Stimulated activated naive CD8-positive, alpha-beta T cell treated with anti-CD3 and anti-CD28 coated beads, Interleukin-15, amount 100 ng/mL, for 72 hours (primary cell): Measurements from ENCODE around the gene TMEM44.

Experiments used
- ATAC-seq: fragments of 150-1000 bp; cut with Tn5 transposase; 2 replicates; pipeline ENCODE4 v1.10.0; 2021; ENCODE audit warnings: mild to moderate bottlenecking, moderate library complexity
- DNase-seq, 2 donors: peaks; one replicate each; pipeline ENCODE4 v3.0.0; 2021 to 2022
- H3K27ac Mint-ChIP-seq, 2 donors: one replicate each; pipeline ENCODE4 v1.8.0; 2022; ENCODE audit warnings: mild to moderate bottlenecking in 2 of 2, mixed read lengths in 2 of 2, moderate library complexity in 2 of 2
- H3K27me3 Mint-ChIP-seq: one replicate; pipeline ENCODE4 v1.8.0; 2022; ENCODE audit warnings: mixed read lengths
- H3K4me1 Mint-ChIP-seq: one replicate; pipeline ENCODE4 v1.8.0; 2022; ENCODE audit warnings: mild to moderate bottlenecking, mixed read lengths
- H3K4me3 Mint-ChIP-seq, 2 donors: one replicate each; pipeline ENCODE4 v1.8.0; 2022; ENCODE audit warnings: mild to moderate bottlenecking in 2 of 2, mixed read lengths in 2 of 2, moderate library complexity in 1 of 2
- H3K9me3 Mint-ChIP-seq, 2 donors: one replicate each; pipeline ENCODE4 v1.8.0; 2022; ENCODE audit warnings: mixed read lengths in 2 of 2

The TMEM44 gene, protein sequence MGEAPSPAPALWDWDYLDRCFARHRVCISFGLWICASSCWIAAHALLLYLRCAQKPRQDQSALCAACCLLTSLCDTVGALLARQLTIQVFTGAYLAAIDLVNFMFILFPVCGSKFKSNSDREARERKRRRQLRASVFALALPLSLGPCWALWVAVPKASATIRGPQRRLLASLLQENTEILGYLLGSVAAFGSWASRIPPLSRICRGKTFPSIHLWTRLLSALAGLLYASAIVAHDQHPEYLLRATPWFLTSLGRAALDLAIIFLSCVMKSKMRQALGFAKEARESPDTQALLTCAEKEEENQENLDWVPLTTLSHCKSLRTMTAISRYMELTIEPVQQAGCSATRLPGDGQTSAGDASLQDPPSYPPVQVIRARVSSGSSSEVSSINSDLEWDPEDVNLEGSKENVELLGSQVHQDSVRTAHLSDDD

DNA sequence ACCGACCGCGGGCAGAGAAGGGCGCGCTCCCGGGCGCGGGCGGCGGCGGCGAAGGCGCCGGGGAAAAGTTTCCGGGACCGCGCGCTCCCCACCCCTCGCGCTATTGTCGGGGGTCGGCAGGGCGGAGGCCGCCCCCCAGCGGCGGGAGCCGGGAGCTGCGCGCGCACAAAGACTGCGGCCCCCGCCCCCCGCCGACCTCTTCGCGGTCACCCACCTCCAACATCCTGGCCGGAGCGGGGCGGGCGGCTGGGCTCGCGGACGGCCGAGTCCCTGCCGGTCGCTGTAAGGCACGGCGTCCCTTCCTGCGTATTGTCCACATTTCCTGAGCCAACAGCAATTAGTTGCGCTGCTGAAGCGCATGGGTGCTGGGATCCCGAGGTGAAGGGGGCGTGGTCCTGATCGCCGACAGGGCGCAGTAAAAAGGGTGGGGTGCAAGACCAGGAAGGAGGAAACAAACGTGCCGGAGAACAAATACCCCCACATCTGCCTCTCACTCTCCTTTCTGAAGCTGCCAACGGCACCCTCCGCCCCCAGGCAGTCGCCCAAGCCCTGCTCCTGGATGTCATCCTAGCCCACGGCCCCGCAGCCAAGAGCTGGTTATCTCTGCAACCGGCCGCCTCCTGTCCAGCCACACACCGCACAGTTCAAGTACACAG, at the start of gene TMEM44:
Gene TMEM44 (minus strand): TSS at position 71 of the 656 bp plus-strand sequence. CDS start 204 bp downstream, outside the sequence.
- Mint-ChIP-seq H3K4me3 (peak within 1 kb of the TSS; percentile 86 to 90), H3K4me1 (no peaks in the 10 kb centered on the region), H3K9me3 (no peaks in the 10 kb centered on the region), H3K27me3 (no peaks in the 10 kb centered on the region), H3K27ac (peak within 1 kb of the TSS; percentile 40 to 65)
- ATAC-seq (peak; percentile 82), DNase-seq (peak; percentile 68 to 72)

DNA sequence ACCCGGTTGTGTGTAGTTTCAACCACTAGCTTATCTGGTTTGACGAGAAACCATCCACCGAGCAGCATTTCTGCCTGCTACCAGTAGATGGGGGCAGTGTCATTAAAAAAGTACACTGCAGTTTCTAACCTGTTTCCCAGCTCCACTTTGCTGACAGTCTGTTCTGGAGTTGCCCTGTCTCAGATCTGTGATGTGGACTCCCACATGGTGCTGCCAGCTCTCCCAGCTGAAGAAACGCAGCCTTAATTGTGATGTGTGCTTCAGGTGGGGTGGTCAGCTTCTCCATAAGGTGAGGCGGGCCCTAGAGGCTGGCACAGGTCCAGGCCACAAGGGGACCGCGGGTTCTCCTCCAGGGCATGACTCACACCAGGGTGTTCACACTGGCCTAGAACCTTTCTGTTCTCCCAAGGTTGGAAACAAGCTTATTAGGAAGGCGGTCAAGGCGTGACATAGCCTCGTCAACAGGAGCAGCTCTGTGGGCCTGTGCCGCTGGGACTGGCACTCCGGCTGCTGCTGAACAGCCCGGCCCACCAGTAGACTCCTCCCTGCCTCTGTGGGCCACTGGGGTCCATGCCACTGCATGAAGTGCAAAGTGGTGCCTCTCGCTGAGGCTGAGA, 49.6 kb upstream of the TMEM44 start:
- Mint-ChIP-seq H3K27ac (no peak overlapping the region), H3K4me1 (peaks cover 63% of the 10 kb centered on the region), H3K27me3 (peaks cover 22% of the 10 kb centered on the region), H3K4me3 (peak overlapping the region; percentile 38 to 46), H3K9me3 (no peaks in the 10 kb centered on the region)
- peak; percentile 75 for ATAC-seq
- DNase-seq, result peak; percentile 68 to 80

DNA sequence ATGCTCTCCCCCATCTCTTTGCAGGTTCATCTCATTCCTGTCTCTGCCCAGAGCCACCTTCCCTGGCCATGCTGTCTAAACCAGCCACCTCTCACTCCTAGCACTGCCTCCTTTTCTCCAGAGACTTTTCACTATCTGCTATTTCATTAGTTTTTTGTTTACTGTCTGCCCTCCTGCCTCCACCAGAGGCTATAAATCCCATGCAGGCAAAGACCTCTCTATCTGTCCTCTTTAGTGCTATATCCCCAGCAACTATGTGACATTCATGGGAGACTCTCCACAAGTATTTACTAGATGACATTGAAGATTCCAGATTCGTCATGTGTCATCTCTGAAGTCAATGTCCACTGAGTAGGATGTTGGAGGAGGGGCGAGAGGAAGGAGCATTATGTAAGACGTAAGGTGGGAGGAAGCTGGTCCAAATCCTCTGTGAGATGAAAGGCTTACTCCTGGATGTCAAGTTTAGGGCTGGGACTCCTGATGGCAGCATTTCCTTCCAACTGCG, 49.0 kb upstream of the TMEM44 start:
- DNase-seq (no peak), ATAC-seq (no peak)
- no peaks in the 10 kb centered on the region for H3K9me3 Mint-ChIP-seq
- H3K27me3 Mint-ChIP-seq, result peaks cover 17% of the 10 kb centered on the region
- H3K4me1 Mint-ChIP-seq, result peaks cover 59% of the 10 kb centered on the region
- H3K27ac Mint-ChIP-seq, result no peak overlapping the region
- H3K4me3 Mint-ChIP-seq, result no peak overlapping the region

DNA sequence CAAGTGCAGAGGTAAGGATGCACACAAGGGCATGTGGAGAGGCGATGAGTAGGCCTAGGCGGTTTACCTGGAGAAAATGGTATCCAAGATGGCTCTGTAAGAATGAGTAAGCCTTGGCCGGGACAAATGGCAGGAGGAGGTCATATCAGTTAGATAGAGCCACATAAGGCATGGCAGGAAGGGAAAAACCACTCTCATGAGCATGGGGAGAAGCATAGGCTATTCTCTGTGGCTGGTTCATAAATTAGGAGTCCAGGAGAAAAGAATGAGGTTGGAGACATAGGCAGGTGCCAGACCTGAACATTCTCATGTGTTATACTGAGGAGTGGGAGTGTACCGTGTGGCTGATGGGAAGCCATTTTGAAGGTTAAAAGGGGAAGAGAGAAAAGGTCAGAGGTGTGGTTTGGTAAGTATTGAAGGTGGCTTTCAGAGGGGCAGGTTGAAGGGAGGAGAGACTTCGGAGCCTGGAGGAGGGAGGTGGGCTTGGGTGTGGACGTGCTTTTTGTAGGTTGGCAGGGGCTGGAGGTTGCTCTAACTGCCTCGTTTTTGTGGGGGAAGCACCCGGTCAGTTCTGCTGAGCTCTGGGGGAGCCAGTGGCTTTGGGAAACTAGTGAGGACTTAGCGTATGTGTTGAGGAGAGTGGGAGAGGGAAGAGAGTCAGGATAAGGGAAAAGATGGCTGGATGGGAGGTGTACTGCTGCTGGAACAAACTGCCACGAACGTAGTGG, 47.8 kb upstream of the TMEM44 start:
- Mint-ChIP-seq H3K27ac (no peak overlapping the region), H3K9me3 (no peaks in the 10 kb centered on the region), H3K27me3 (peaks cover 7% of the 10 kb centered on the region), H3K4me1 (peaks cover 57% of the 10 kb centered on the region), H3K4me3 (no peak overlapping the region)
- ATAC-seq, result no peak
- no peak for DNase-seq

DNA sequence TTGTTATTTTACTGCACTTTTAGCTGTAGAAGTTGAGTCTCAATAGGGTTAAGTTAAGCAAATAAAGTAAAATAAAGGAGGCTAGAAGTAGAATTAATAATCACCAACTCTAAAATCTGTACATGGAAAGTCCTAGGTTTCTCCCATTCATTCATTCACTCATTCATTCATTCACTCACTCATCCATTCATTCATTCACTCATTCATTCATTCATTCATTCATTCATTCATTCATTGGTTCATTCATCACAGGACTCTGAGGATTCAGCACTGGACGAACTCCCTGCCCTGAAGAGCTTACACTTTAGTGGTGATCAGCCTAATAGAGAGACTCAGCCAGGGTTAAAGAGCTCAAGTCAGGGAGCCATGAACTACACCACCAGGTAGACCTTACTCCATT, 43.3 kb upstream of the TMEM44 start:
- Mint-ChIP-seq H3K4me1 (peaks cover 46% of the 10 kb centered on the region), H3K27me3 (no peaks in the 10 kb centered on the region), H3K9me3 (no peaks in the 10 kb centered on the region), H3K4me3 (no peak overlapping the region), H3K27ac (no peak overlapping the region)
- ATAC-seq (no peak), DNase-seq (no peak)

DNA sequence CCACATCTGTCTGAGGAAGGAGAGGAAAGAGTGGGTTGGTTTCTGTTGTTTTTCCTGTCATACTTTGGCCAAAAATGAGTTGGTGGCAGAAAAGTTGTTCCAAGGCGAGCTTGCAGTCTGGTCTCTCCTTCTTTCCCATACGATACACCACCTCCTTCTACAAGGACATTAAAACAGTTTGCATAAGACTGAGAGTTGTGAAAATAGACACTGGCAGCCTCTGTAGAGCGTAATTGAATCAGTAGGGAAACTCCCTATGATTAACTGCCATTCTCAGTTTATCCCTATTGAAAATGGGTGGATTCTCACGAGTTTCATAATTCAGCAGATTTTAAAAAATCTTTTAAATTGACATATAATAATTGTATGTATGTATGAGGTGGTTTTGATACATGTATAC, 42.5 kb upstream of the TMEM44 start:
- Mint-ChIP-seq H3K4me1 (peaks cover 47% of the 10 kb centered on the region), H3K4me3 (peak overlapping the region; percentile 65 to 71), H3K27me3 (no peaks in the 10 kb centered on the region), H3K27ac (peak overlapping the region; percentile 58 to 87), H3K9me3 (no peaks in the 10 kb centered on the region)
- DNase-seq, result no peak
- peak; percentile 58 for ATAC-seq

DNA sequence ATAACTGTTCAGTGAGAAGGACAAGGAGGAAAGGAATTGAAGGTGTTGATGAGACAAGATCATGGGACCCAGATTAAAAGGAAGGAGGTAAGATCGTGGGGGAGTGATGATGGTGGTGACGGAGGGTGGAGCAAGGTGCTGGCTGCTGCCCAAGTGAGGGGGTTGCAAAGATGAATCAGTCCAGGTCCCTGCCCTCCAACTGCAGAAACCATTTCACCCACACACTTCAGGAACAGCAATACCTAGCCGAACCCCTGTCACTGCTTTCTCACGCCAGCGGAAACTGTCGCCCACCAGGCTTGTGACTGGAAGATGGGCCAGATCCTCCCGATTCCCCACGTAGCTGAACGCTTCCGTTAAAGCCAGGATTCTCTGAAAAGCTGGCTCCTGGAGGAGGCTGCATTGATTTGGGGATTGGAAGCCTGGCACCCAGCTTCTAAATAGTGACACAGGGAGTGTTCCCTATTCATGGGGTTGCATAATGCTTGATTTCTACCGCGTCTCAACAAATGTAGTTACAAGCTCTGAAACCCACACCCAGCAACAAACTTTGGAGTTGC, 41.9 kb upstream of the TMEM44 start:
- no peaks in the 10 kb centered on the region for H3K9me3 Mint-ChIP-seq
- peak; percentile 74 for ATAC-seq
- H3K27me3 Mint-ChIP-seq, result no peaks in the 10 kb centered on the region
- peaks cover 52% of the 10 kb centered on the region for H3K4me1 Mint-ChIP-seq
- DNase-seq, result peak; percentile 54 to 70
- H3K4me3 Mint-ChIP-seq, result peak overlapping the region; percentile 65 to 71
- H3K27ac Mint-ChIP-seq, result peak overlapping the region; percentile 58 to 87

DNA sequence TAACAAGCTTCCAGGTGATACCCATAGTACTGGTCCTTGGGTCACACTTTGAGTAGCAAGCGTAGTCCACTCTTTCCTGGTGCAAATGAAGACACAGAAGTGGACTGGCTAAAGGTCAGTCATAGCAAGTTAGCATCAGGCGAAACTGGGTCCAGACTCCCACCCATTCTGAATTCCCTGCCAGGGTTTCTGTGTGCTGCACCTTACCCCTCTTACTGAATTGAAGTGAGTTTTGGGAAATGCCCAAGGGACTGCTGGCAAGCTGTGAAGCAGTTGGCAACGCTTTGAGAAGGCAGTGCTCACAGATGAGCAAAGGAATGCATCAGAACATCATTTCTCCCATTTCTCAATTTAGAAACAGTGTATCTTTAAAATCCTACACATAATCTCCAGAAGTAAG, 40.5 kb upstream of the TMEM44 start:
- DNase-seq, result no peak
- ATAC-seq, result no peak
- H3K4me1 Mint-ChIP-seq, result peaks cover 62% of the 10 kb centered on the region
- H3K4me3 Mint-ChIP-seq, result peak overlapping the region in 1 of 2 donors; percentile 16
- no peak overlapping the region for H3K27ac Mint-ChIP-seq
- H3K27me3 Mint-ChIP-seq, result no peaks in the 10 kb centered on the region
- H3K9me3 Mint-ChIP-seq, result no peaks in the 10 kb centered on the region

DNA sequence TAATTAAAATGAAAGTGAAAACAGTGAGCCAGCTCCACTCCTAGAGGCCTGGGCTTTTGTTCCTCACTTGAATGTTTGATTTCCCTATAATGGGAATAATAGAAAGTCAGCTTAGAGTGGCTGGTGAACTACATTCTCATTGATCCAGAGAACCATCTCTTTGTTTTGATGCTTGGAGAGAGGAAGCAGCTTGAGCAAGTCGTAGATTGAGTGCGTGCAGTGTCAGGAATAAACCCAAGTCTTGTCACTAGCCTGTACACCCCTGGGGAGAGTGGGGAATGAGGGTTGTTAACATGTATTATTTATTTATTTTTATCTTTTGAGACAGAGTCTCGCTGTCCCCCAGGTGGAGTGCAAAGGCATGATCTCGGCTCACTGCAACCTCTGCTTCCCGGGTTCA, 39.7 kb upstream of the TMEM44 start:
- Mint-ChIP-seq H3K9me3 (no peaks in the 10 kb centered on the region), H3K27me3 (no peaks in the 10 kb centered on the region), H3K4me3 (peak overlapping the region; percentile 97 to 99), H3K27ac (no peak overlapping the region), H3K4me1 (peaks cover 62% of the 10 kb centered on the region)
- no peak for ATAC-seq
- no peak for DNase-seq

DNA sequence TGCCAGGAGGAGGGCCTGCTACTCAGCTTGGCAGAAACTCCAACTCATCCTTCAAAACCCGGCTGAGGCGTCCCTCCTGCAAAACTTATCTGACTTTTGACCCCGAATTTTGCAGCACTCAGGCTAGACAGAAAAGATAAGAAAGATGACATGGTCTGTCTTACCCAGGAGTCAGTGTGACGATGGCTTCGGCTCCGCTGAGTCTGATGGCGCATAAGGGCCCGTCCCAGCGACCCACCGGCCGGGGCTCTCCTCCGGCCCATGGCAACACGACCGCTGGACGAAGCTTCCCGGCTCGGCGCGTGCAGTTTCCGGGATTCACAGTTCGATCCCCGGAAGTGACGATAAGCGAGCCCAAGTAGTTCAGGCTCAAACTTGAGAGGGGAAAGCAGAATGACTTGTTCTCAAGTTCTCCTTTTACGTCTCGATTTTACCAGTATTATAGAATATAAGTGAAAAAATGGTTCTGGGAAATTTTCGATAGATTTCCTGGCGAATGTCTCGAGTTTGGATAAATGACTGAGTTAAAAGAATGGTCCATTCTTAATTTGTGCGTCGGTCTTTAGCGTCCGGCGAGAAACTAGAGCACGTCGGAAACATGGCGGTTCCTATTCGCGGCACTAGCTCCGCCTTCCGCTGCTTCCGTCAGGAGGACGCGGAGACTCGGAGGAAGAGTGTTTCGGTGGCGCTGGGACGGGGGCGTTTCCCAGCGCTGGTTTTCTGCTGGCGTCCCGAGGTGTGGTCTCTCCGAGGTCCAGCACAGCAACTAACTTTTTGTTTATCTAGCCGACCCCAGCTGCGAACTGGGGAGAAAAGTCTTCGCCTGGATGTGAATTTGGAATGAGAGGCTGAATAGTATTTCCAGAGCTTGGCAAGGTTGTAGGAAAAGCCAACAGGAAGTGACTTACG, 38.9 kb upstream of the TMEM44 start, which contains the start of gene LSG1:
Gene LSG1 (minus strand): TSS at position 292 of the 909 bp plus-strand sequence. CDS start 29 bp downstream, at position 263.
- peak; percentile 89 for ATAC-seq
- H3K4me1 Mint-ChIP-seq, result peaks cover 62% of the 10 kb centered on the region
- no peaks in the 10 kb centered on the region for H3K9me3 Mint-ChIP-seq
- DNase-seq, result peak; percentile 81 to 90
- peak within 1 kb of the TSS; percentile 97 to 99 for H3K4me3 Mint-ChIP-seq
- H3K27ac Mint-ChIP-seq, result peak within 1 kb of the TSS; percentile 98 to 99
- H3K27me3 Mint-ChIP-seq, result no peaks in the 10 kb centered on the region

DNA sequence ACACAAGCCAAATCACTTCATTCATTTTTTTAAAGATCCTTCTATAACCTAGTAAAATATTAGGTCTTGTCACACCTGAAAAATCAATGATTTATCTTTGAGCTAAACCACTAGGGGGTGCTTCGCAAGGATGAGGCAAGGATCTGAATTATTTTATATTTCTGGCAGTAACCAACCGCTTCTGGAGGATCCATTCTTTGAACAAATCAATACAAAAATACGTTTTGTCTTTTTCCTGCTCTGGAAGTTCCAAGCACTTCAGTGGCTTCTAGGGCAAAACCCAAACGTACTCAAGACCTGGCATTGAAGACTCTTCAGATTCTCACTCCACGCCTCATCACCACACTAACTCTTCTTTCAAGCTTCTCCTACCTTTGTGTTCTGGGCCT, 38.3 kb upstream of the TMEM44 start:
- H3K27ac Mint-ChIP-seq, result peak overlapping the region; percentile 98 to 99
- peaks cover 58% of the 10 kb centered on the region for H3K4me1 Mint-ChIP-seq
- H3K27me3 Mint-ChIP-seq, result no peaks in the 10 kb centered on the region
- peak overlapping the region; percentile 97 to 99 for H3K4me3 Mint-ChIP-seq
- ATAC-seq (no peak), DNase-seq (peak in 1 of 2 donors; percentile 30)
- no peaks in the 10 kb centered on the region for H3K9me3 Mint-ChIP-seq

DNA sequence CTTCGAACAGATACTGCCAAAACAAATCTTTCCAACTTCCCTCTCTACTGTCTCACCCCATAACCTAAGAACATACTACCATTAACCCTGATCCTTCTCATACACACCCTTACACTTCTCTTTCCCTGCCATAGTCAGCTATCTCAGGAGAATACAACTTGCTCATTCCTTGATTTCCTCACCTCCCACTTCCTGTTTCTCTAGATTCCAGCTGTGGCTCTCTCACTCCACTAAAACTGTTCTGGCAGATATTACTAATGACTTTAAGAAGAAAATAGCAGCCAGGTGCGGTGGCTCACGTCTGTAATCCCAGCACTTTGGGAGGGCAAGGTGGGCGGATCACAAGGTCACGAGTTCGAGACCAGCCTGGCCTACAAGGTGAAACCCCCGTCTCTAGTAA, 34.1 kb upstream of the TMEM44 start:
- Mint-ChIP-seq H3K9me3 (no peaks in the 10 kb centered on the region), H3K27me3 (no peaks in the 10 kb centered on the region), H3K27ac (peak overlapping the region in 1 of 2 donors; percentile 0), H3K4me3 (no peak overlapping the region), H3K4me1 (peaks cover 30% of the 10 kb centered on the region)
- ATAC-seq, result no peak
- DNase-seq, result no peak

DNA sequence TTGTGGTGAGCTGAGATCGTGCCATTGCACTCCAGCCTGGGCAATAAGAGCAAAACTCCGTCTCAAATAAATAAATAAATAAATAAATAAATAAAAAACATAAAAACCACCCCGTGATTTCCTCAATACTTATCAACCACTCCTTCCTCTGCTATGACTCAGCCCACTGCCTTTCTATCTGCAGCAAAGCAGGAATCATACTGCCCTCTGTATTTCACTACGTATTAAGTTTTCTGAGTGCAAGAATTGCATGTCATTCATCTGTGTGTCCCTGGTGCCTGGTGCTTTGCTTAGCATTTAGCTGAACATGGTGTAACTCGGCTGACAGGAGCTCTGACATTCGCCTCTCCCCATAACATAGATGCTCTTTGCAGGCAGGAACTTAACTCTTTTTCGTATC, 31.6 kb upstream of the TMEM44 start:
- DNase-seq (no peak), ATAC-seq (no peak)
- no peak overlapping the region for H3K4me3 Mint-ChIP-seq
- no peaks in the 10 kb centered on the region for H3K27me3 Mint-ChIP-seq
- H3K4me1 Mint-ChIP-seq, result peaks cover 25% of the 10 kb centered on the region
- H3K27ac Mint-ChIP-seq, result no peak overlapping the region
- no peaks in the 10 kb centered on the region for H3K9me3 Mint-ChIP-seq

DNA sequence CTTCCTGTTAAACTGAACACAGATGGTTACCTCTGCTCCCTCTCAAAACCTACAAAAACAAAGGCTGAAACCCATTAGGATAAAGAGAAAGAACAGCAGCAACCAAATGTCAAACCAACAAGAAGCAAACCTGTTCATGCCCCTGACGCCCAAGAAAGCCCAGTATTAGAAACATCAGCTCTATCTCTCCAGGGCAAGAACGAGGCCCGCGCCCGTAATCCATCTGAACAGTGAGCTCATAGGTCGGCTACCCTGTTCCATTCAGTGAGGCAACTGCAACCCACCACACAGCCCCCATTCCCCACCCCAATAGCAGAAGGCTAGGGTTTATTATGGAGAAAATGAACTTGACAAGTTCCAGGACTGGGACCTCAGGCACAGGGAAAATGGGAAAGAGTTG, 28.7 kb upstream of the TMEM44 start:
- Mint-ChIP-seq H3K4me3 (no peak overlapping the region), H3K27ac (no peak overlapping the region), H3K27me3 (no peaks in the 10 kb centered on the region), H3K9me3 (no peaks in the 10 kb centered on the region), H3K4me1 (peaks cover 18% of the 10 kb centered on the region)
- ATAC-seq (no peak), DNase-seq (no peak)
